Umbilical cord (tissue), 2 donors: Measurements from ENCODE around the gene YIF1B. TPM values are rescaled to one million over a fixed set of nuclear protein-coding genes. Genes with fewer than 3 reads are reported as not detected.
"Not testable (repeated sequence)": the region's sequence is repeated elsewhere in the genome, so short reads cannot be mapped to it uniquely, and the experiment has no call there.

Experiments used
- DNase-seq: peaks from one replicate; pipeline ENCODE4 v3.0.0-alpha.2; 2015; ENCODE audit warnings: low spot score
- total RNA-seq: library from RNA; depleted of rRNA; stranded (reverse); fragments of >200 nt; gene quantifications from one replicate; pipeline ENCODE4 v1.2.3, GENCODE V29; 2014; ENCODE audit warnings: low replicate concordance; ENCODE audit not compliant: insufficient read depth

Gene YIF1B, protein sequence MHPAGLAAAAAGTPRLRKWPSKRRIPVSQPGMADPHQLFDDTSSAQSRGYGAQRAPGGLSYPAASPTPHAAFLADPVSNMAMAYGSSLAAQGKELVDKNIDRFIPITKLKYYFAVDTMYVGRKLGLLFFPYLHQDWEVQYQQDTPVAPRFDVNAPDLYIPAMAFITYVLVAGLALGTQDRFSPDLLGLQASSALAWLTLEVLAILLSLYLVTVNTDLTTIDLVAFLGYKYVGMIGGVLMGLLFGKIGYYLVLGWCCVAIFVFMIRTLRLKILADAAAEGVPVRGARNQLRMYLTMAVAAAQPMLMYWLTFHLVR
- total RNA-seq: 35.4 TPM

DNA sequence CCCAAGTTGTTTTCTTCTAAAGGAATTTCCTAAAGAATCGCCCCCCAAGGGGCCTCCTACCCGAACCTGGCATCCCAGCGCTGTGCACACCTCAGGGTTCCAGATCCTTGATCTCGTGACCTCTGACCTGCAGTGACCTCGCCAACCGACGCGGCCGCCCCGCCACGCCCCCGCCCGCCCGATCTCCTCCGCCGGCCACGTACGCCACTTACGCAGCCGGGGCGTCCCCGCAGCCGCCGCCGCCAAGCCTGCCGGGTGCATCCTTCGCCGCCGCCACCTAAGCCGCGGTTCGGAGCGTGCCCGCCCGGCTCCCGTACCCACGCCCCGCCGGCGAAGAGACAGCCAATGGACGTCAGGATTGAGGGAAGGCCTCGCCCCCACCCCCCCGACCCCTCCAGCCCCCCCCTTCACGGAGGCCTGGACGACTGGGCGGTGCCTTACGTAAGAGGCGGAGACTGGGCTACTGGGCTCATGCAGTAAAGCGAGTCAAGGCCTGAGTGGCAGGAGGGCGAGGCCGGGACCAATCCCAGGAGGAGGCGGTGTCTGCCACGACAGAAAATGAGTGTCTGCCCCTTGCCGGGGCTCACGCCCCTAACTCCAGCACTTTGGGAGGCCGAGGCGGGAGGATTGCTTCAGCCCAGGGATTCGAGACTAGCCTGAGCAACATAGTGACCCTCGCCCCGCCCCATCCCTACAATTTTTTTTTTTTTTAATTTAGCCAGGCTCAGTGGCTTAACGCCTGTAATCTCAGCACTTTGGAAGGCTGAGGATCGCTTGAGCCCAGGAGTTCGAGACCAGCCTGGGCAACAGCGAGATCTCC, at the start of gene YIF1B:
Gene YIF1B (minus strand): TSS at position 291 of the 820 bp plus-strand sequence. CDS start 30 bp downstream, at position 261.
- DNase-seq: peak; percentile 99

DNA sequence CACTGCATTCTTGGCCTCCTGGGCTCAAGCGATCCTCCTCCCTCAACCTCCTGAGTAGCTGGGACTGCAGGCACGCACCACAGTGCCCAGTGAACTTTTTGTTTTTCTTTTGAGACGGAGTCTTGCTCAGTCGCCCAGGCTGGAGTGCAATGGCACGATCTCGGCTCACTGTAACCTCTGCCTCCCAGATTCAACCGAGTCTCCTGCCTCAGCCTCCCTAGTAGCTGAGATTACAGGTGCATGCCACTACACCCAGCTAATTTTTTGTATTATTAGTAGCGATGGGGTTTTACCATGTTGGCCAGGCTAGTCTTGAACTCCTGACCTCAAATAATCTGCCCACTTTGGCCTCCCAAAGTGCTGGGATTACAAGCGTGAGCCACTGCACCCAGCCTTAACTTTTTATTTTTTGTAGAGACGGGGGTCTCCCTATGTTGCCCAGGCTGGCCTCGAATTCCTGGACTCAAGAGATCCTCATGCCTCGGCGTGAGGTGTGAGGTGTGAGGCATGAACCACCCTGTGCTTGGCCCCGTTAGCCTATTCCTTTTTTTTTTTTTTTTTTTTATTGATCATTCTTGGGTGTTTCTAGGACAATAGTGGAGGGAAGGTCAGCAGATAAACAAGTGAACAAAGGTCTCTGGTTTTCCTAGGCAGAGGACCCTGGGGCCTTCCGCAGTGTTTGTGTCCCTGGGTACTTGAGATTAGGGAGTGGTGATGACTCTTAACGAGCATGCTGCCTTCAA, 47.4 kb upstream of the YIF1B start:
- not testable (repeated sequence) for DNase-seq

DNA sequence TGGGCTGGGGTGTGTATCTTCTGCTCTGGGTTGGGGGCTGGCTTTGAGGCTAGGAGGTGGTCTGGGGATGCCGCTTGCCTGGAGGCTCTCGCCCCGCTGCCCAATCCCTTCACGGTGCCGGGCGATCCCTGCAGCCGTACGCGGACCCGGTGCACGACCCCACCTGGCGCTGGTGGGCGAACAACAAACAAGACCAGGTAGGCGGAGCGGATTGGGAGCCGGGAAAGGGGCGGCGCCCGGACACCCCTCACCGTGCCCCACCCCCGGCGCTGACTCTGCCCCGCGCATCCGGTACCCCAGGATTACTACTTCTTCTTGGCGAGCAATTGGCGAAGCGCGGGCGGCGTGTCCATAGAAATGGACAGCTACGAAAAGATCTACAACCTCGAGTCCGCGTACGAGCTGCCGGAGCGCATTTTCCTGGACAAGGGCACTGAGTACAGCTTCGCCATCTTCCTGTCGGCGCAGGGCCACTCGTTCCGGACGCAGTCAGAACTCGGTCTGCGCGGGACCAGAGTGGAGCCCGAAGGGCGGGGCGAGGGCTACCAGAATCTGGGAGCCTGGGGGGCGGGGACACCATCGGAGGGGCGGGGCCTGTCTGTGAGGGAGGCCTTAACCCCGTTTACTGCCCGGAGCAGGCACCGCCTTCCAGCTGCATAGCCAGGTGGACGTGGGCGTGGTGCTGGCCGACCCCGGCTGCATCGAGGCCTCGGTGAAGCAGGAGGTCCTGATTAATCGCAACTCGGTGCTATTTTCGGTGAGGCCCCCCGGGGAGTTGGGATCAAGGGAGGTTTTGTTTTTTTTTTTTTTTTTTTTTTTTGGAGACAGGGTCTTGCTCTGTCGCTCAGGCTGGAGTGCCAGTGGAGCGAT, 46.6 kb upstream of the YIF1B start:
- peak; percentile 43 for DNase-seq

DNA sequence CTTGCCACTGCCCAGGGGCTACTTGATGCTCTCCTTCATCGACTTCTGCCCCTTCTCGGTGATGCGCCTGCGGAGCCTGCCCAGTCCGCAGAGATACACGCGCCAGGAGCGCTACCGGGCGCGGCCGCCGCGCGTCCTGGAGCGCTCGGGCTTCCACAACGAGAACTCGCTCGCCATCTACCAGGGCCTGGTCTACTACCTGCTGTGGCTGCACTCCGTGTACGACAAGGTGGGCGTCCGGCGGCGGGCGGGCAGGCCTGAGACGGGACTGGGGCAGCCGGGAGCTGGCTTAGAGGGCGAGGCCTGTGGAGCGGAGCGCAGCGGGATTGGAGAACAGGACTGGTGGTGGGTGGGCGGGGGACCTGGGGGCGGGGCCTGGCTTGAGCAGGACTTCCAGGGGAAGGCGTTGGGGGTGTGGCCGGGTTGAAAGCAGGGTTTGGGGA, 45.9 kb upstream of the YIF1B start:
- peak; percentile 78 for DNase-seq

DNA sequence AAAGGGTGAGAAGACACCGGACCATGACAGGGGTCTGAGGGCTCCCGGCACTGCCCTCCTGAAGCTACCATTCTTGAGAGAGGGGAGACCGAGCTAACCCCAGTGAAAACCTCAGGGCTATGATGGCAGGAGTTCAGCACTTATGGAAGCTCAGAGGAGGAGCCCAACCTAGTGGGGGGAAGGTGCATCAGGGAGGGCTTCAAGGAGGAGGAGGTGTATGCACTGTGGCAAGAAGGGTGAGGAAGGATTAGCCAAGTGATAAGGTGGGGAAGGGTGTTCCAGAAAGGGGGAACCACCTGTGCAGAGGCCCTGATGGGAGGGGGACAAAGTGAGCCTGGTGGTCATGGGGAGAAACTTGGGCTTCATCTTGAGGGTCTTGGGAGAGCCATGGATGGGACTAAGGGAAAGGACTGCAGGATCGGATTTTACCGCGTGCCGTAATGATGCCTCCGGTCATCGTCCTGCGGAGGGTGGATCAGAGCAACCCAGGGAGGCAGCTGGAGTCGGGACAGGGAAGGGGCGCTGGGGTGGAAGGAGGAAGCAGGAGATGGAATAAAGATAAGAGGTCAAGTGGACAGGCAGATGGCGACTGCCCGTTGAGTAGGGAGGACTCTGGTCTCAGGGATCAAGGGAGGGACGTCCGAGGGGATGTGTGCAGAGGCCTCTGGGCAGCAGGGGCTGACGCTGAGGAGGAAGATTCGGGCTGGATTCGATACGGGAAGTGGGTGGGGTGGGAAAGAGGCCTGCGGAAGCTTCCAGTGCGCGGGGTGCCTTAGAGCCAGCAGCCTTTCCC, 45.3 kb upstream of the YIF1B start:
- DNase-seq: no peak

DNA sequence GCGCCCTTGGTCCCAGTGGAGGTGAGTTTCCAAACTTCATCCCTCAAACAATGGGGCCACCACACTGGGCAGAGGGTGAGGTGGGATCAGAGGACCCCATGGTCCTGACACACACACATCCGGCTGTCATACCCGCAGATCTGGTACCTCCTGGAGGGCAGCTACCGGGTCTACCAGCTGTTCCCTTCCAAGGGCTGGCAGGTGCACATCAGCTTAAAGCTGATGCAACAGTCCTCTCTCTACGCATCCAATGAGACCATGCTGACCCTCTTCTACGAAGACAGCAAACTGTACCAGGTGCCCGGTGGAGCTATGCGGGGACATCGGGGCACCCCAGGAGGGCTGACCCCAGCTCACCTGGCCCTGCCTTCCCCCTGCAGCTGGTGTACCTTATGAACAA, 44.6 kb upstream of the YIF1B start:
- no peak for DNase-seq

DNA sequence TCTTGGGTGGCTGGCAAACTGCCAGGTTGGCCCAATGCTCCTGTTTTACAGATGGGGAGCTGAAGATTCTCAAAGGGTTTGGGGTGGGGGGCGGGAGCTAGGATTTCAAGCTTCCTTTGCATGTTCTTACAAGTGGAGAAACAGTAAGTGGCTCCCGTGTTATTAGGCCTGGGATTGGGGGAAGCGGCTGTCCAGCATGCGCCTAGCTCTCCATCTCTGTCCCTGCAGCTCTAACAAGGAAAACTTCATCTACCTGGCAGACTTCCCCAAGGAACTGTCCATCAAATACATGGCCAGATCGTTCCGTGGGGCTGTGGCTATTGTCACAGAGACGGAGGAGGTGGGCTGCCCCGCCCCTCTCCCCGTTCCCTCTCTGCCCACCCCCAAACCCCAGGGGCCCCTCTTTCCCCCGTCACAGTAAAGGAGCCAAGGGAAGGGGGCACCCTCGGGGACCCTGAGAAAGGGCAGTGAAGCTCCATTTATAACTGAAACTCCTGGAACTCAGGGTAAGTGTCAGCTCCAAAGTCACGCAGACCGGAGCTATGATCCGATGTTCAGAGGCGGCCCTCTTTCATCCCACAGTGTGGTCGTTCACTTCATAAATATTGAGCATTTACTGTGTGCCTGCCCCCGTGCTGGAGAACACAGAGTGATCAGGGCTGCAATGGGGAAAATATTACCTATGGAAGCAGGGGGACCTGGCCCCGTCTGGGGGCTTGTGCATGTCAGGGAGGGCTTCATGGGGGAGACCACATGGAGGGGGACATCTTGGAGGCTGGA, 43.7 kb upstream of the YIF1B start:
- DNase-seq: no peak

DNA sequence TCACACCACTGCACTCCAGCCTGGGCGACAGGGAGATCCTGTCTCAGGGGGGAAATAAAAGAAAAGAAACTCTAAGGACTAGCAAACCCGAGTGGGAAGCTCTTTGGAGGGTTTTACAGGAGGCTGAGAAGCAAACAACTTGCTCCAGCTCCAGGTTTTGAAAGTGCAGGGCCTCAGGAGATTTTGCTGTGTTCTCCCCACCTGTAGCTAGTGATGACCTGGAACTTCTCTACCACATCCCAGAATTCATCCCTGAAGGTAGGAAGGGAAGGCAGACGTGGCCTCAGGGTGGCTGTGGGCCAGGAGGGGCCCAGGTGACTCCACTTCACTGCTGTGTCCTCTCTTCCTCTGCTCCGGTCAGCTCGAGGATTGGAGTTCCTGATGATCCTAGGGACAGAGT, 42.3 kb upstream of the YIF1B start:
- DNase-seq: no peak

DNA sequence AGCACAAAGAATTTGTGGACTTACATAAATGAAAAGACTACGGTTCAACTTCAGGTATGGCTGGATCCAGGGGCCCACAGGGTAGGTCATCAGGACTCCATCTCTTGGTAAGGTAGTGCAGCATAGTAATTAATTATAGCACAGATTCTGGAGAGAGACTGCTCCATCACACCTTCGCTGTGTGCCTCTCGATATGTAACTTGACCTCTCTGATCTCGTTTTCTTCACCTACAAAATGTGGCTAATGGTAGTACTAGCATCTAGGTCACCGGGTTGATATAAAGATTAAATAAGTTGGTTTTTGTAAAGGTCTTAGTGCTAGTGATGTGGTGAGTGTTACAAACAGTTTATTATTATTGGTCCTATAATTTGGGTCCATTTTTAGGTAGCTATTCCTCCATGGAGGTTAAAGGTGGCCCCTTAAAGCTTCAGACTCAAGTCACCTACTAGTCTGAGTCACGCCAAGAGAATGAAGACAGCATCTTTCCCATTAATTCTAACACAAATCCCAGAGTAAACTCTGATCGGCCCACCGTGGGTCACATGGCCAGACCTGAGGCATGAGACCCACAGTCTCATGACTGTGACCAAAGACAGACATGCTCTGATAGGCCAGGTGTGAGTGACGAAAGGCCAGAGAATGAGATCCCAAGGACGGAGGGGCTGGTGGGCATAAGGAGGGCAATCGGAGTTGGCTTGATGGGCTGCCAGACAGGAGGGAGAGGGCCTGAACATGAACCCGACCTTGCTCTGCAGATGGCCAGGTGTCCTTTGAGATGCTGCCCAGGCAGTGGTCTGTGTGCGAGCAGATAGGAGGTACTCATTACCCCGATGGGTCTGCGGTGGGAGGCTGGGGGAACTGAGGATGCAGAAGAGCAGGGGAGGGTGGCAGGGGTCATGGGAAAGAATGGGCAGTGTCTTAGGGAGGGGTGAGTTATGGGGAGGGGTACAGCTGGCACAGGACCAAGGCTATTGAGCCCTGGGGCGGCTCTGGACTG, 40.3 kb upstream of the YIF1B start:
- DNase-seq: no peak

DNA sequence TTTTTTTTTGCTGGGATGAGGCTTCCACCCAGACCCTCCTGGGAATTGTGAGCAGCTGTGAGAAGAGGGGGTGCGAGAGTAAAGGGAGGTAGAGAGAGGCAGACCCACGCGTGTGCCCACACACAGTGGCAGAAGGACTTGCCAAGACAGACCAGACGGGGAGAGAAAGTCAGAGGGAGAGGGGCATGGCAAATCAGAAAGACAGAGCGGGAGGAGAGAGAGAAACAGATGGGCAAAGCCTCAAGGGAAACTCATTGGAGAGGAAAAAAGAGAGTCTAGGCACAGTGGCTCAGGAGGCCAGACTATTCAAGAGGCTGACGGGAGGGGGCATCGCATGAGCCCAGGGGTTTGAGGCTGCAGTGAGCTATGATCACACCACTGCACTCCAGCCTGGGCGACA, 36.9 kb upstream of the YIF1B start:
- no peak for DNase-seq

DNA sequence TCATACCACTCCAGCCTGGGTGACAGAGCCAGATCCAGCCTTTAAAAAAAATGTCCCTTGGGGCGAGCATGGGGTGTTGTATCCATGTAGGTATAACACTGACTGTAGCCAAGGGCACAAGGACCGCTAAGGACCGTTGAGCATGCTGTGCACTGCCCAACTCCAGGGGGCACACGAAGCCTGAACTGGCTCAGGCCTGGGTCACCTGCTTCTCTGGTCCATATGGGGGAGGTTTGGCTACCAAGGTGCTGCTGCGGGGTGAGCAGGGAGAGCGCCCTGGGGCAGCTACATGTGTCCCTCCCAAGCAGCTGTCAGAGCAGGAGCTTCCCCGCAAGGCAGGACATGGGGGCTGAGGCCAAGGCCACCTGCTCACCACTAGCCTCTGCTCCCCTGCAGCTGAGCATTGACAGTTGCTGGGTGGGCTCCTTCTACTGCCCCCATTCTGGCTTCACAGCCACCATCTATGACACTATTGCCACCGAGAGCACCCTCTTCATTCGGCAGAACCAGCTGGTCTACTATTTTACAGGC, 36.2 kb upstream of the YIF1B start:
- DNase-seq: no peak

DNA sequence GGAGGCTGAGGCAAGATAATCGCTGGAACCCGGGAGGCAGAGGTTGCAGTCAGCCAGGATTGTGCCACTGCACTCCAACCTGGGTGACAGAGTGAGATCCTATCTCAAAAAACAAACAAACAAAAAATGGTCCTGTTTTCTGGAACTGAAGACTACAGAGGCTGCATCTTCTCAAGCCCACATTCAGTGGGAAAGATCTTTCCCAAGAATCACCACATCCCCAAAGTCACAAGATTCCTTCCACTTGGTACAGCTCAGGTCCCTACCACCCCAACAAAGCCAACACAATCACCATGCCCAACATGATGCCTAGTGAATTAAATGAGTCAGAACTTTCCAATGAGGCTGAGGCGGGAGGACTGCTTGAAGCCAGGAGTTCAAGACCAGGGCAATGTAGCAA, 35.1 kb upstream of the YIF1B start:
- DNase-seq: no peak

DNA sequence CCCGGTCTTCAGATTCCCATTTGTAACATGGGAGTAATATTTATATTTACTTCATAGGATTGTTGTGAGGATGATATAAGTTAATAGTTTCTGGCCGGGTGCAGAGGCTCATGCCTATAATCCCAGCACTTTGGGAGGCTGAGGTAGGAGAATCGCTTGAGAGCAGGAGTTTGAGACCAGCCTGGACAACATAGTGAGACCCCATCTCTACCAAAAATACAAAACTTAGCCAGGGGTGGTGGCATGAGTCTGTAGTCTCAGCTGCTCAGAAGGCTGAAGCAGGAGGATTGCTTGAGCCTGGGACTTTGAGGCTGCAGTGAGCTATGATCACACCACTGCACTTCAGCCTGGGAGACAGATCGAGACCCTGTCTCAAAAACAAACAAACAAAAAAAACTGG, 31.1 kb upstream of the YIF1B start:
- no peak for DNase-seq

DNA sequence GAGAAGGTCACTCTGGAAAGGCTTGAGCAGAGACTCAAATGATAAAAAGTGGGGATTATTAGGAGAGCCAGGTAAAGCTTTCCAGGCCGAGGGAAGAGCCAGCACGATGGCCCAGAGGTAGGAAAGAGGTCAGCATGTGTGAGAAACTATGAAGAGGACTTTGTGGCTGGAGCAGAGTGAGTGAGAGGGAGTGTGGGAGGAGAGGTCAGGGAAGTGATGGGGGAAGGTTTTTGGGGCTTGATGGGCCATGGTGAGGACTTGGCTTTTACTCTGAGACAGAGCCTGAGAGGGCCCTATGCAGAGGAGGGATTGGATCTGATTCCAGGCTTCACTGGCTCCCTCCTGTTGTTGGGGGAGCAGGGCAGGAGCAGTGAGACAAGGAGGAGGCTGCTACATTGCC, 25.2 kb upstream of the YIF1B start:
- DNase-seq: no peak

DNA sequence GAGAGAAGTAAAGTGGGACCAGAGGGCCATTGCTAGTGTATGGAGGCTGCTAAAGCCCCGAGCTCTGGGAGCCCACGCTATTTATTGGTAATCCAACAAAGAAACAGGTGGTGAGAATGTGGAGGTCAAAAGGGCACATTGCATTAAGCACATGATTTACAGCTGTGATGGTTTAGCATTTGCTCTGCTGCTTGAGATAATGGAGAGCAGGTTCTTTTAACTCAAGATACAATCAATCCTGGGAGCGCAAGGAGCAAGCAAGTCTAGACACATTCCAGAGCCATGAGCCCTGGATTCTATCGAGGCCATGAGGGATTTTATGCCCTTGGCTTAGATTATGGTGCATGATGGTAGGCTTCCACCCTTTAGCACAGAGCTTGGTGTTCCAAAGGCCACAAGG, 23.3 kb upstream of the YIF1B start:
- DNase-seq: not testable (repeated sequence)

DNA sequence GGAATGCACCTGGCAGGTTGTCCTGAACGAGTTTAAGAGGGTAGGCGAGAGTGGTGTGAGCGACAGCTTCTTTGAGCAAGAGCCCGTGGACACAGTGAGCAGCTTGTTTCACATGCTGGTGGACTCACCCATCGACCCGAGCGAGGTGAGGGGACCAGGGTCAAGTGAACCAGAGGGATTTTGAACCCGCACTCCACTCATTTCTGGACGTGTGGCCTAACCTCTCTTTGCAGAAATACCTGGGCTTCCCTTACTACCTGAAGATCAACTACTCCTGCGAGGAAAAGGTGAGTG, 21.6 kb upstream of the YIF1B start:
- no peak for DNase-seq

DNA sequence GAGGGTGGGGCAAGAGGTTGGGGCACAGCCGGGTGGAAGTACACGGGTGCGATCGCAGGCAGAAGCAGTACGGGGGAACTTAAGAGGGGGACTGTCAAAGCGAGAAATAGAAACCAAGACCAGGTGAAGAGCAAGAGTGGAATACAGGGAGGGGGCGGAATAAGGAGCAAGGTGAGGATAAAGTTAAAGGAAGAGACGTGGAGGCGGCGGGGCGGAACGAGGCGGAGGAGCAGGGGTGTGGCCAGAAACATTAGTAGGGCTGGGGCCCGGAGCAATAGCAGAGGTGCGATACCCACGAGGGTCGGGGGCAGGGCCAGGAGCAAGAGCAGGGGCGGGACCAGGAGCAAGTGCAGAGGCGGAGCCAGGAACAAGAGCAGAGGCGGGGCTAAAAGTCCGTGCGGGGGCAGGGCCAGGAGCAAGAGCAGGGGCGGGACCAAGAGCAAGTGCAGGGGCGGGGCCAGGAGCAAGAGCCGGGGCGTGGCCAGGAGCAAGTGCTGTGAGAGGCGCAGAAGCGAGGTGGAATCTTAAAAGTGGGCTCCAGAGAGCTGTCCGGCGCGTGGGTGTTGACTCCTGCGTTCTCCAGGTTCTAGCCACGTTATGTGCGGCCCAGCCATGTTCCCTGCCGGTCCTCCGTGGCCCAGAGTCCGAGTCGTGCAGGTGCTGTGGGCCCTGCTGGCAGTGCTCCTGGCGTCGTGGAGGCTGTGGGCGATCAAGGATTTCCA, 21.1 kb upstream of the YIF1B start:
- DNase-seq: peak; percentile 93
